GM12874 (cell line): Measurements from ENCODE around the gene TOLLIP.

Experiments used
- TF ChIP-seq, protein P1 (sequence below): IDR thresholded peaks from 2 replicates; pipeline ENCODE4 v1.5.1; 2011; ENCODE audit warnings: low read depth, mild to moderate bottlenecking, control low read depth, low read length, moderate library complexity; ENCODE audit not compliant: insufficient read depth

The TOLLIP gene

DNA sequence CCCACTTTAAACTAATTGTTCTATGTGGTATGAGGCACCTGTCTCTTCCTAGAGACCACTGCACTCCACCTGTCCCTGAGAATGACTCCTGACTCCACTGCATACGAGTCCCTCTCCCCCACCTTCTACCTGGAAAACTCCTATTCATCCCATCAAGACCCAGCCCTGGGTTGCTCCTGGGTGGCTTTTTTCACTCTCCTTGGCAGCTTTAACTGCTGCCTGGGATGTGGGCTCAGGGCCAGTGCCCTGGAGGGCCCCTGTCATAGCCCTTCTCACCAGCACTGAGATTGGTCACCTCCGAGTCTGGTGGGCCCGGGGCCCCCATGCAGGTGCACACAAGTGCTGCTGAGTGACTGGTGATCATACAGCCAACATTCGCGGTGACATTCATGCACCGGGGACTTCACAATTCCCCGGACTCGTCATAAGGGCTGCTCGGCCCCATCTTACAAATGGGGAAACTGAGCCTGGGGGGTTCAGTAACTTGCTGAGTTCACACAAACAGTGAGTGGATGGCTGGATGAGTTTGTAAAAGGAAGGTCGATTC, 25.9 kb upstream of the TOLLIP start:
- TF ChIP-seq, protein P1, sequence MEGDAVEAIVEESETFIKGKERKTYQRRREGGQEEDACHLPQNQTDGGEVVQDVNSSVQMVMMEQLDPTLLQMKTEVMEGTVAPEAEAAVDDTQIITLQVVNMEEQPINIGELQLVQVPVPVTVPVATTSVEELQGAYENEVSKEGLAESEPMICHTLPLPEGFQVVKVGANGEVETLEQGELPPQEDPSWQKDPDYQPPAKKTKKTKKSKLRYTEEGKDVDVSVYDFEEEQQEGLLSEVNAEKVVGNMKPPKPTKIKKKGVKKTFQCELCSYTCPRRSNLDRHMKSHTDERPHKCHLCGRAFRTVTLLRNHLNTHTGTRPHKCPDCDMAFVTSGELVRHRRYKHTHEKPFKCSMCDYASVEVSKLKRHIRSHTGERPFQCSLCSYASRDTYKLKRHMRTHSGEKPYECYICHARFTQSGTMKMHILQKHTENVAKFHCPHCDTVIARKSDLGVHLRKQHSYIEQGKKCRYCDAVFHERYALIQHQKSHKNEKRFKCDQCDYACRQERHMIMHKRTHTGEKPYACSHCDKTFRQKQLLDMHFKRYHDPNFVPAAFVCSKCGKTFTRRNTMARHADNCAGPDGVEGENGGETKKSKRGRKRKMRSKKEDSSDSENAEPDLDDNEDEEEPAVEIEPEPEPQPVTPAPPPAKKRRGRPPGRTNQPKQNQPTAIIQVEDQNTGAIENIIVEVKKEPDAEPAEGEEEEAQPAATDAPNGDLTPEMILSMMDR: no peak

DNA sequence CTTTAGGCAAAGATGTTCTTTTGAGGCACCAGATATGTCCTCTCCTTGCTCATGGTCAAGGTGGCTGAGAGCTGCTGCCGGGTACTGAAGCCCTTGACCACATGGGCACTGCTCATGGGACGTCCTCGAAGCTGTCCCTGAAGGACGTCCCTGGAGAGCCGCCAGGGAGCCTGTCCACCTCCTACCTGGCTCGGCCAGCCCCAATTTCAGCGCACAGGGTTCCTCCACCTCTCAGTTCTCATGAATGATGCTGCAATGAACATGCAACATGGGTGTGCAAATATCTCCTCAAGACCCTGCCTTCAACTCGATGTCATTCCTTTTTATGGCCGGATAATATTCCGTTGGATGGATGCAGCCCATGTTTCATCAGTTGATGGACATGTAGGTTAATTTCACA, 24.4 kb upstream of the TOLLIP start:
- TF ChIP-seq, protein P1: no peak

DNA sequence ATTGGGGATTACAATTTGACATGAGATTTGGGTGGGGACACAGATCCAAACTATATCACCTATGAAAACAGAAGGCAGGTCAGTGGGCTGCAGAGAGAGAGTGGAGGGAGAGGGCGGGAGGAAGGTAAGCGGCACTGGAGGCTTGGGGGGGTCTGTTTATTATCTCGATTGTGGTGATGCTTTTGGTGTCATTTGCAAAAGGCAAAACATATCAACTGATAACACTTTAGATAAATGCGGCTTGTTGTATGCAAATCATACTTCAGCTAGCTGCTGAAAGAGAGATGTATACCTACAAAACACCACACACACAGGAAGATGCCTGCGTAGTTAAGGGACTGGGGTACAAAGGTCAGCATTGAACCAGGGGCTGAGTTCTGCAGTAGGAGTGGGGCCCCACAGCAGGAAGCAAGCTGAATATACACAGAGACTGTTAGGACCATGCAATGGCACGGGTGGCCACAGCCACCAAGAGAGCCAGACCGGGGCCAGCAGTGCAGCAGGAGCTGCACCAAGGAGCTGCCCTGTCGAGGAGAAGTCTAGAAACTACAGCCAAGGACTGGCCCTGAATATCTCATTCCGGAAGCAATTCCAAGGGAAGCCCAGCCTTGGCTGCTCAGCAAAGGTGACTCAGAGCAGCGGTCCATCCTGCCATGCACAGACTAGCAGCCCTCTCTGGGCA, 23.8 kb upstream of the TOLLIP start:
- TF ChIP-seq, protein P1: no peak

DNA sequence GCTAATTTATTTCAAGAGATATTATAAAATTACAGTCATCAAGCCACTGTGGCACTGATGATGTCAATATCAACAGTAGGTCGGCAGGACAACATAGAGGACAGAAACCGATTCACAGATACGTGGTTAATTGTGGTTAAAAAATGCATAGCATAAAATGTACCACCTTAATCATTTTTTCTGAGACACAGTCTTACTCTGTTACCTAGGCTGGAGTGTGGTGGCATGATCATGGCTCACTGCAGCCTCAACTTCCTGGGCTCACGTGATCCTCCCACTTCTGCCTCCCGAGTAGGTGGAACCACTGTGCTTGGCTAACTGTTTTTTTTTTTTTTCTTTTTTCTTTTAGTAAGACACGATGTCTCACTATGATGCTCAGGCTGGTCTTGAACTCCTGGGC, 21.0 kb upstream of the TOLLIP start:
- TF ChIP-seq, protein P1: no peak

DNA sequence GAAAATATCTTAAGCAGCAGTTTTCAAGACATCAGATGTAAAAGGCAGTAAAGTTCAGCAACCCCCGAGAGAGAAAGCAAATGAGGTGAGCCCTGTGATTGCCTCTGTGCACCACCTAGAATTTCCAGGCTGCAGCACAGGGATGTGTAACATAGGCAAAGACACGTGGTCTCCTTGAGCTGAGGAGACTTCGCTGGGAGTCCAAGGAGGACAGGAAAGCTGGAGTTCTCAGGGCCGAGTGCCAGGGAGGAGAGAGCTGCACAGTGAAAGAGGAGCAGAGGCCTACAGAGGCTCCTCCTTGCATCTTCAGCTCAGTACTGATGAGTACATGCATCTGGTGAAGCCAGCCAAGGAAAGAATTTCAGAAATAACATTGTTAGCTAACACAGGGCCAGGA, 17.6 kb upstream of the TOLLIP start:
- TF ChIP-seq, protein P1: no peak

DNA sequence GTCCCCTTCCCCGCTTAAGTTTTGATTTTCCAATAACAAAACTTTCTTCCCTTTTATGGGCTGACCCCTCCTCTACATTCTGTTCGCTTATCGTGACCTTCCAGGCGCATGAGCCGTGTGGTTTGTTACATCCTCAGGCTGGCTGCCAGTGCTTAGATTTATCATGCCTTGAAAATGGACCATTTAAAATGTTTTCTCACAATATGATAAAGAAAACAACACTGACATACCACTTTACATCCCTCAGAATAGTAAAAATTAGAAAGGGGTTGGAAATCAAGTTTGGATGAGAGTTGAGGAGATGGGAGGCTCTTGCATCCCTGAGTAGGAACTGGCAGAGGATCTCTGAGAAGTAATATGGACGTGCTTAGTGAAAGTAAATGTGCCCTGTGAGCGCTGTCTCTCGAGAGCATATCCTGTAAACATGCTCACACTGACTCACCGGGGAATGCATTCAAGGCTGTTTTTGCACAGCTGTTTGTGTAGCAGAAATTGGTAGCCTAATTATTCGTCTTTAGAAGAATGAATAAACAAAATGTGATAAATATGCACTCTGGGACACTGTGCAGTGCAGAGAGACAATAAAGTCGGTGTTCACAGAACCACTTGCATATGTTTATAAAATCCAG, 17.1 kb upstream of the TOLLIP start:
- TF ChIP-seq, protein P1: no peak

DNA sequence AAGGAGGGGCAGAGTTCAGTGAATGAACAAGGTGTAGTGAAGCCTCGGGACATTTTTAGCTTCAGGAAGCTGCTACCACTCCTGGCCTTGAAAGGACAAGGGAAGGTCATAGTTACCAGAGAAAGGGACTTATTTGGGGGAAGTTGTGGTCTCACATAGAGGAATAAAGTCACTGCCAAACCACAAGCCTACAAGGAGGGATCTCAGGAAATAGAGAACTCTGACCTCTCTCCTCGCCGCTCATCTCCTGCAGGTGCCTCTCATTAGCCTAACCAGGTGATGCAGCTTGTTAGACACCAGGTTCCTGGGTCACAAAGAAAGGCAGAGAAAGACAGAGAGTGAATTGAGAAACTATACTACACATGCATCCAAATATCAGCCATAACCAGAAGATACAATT, 14.3 kb upstream of the TOLLIP start:
- TF ChIP-seq, protein P1: no peak
